ENCODE results near the gene DGUOK.

DGUOK gene

GRCh38 chr2:73998451-73998850 is 71.8 kb downstream of the DGUOK start:
- DNase-seq (ENCODE audit: low spot score), result no peak

- DNase-seq (ENCODE audit: low spot score), result no peak
Measured at GRCh38 chr2:73998933-73999332, 72.3 kb downstream of the DGUOK start.

- DNase-seq (ENCODE audit: low spot score), result no peak
Measured at GRCh38 chr2:73999881-74000597, 73.4 kb downstream of the DGUOK start.

GRCh38 chr2:74000666-74001065 is 74.0 kb downstream of the DGUOK start:
- DNase-seq (ENCODE audit: low spot score), result no peak

GRCh38 chr2:74001121-74001520 is 74.4 kb downstream of the DGUOK start:
- DNase-seq (ENCODE audit: low spot score), result no peak

- DNase-seq (ENCODE audit: low spot score), result no peak
Measured at GRCh38 chr2:74001781-74002504, 75.3 kb downstream of the DGUOK start.

GRCh38 chr2:74002505-74003421 is 76.1 kb downstream of the DGUOK start:
- peak; percentile 88 for DNase-seq (ENCODE audit: low spot score)

GRCh38 chr2:74003494-74004211 is 77.0 kb downstream of the DGUOK start:
- no peak for DNase-seq (ENCODE audit: low spot score)

GRCh38 chr2:74004212-74005182 is 77.8 kb downstream of the DGUOK start:
- DNase-seq (ENCODE audit: low spot score), result no peak

GRCh38 chr2:74005786-74006185 is 79.1 kb downstream of the DGUOK start:
- no peak for DNase-seq (ENCODE audit: low spot score)

- peak; percentile 48 for DNase-seq (ENCODE audit: low spot score)
Measured at GRCh38 chr2:74006459-74006858, 79.8 kb downstream of the DGUOK start.

- DNase-seq (ENCODE audit: low spot score), result peak; percentile 31
Measured at GRCh38 chr2:74007121-74007520, 80.4 kb downstream of the DGUOK start.

GRCh38 chr2:74007711-74008110 is 81.0 kb downstream of the DGUOK start:
- no peak for DNase-seq (ENCODE audit: low spot score)
